DOHH2 (cell line): ENCODE data around the gene CACNA2D2.

Experiments
- CTCF ChIP-seq: fragments of 200-600 bp; sonication (generic); IDR thresholded peaks from one replicate; pipeline ENCODE4 v1.5.1; 2014; ENCODE audit warnings: antibody characterized with exemption, mild to moderate bottlenecking, low read depth, low read length; ENCODE audit not compliant: poor library complexity, severe bottlenecking
- EZH2phosphoT487 ChIP-seq: fragments of 200-600 bp; sonication (generic); IDR thresholded peaks from 2 replicates; pipeline ENCODE4 v1.6.1; 2017; ENCODE audit warnings: borderline replicate concordance, mild to moderate bottlenecking, antibody characterized with exemption, low read length, moderate library complexity, mixed read lengths

- TF ChIP-seq CTCF = no peak
- no peak for TF ChIP-seq EZH2phosphoT487
These were observed 76.2 kb downstream of the CACNA2D2 start for GRCh38 chr3:50427217-50427616.
